ENCODE data around the gene CNTNAP1. TPM values are rescaled to one million over a fixed set of nuclear protein-coding genes. Genes with fewer than 3 reads are reported as not detected.
A peak's percentile ranks its signal among the peaks of the same experiment; 100 is the strongest.
"Not testable (repeated sequence)": the region's sequence is repeated elsewhere in the genome, so short reads cannot be mapped to it uniquely, and the experiment has no call there.

The CNTNAP1 gene
- total RNA-seq, 1 experiment from 2014 or later: 7.7 TPM

- H2BK15ac ChIP-seq (ENCODE audit: low read depth, low read length): no peak overlapping the region
- no peaks in the 10 kb centered on the region for H3K79me2 ChIP-seq (ENCODE audit: insufficient read depth, low read length)
These were observed 58.4 kb downstream of the CNTNAP1 start for GRCh38 chr17:42740699-42741098.

GRCh38 chr17:42742916-42743315 is 60.6 kb downstream of the CNTNAP1 start:
- not testable (repeated sequence) for H4K8ac ChIP-seq (replicated peaks; ENCODE audit: insufficient read length, low read depth, low read length); H3K79me2 ChIP-seq (ENCODE audit: insufficient read depth, low read length); H3K36me3 Mint-ChIP-seq (ENCODE audit: insufficient read depth in 1 of 3, low read depth in 3 of 3); H2AFZ ChIP-seq (ENCODE audit: low read length); H2BK5ac ChIP-seq (ENCODE audit: insufficient read length, low read length); H3K9me3 Mint-ChIP-seq; H2BK12ac ChIP-seq (ENCODE audit: insufficient read length, low read depth, low read length); H2BK20ac ChIP-seq (ENCODE audit: low read depth, low read length, poor library complexity, severe bottlenecking); H2BK15ac ChIP-seq (ENCODE audit: low read depth, low read length); H3K27ac ChIP-seq (ENCODE audit: insufficient read length, low read depth, low read length); H3K56ac ChIP-seq (ENCODE audit: insufficient read length, low read depth, low read length); H3K4me2 ChIP-seq (ENCODE audit: insufficient read depth, insufficient read length, low read length); H3K9me3 ChIP-seq (ENCODE audit: control insufficient read depth, low read depth, low read length); H4K5ac ChIP-seq (ENCODE audit: insufficient read length, low read depth, low read length); H3K18ac ChIP-seq (ENCODE audit: insufficient read length, low read depth, low read length); H3K9ac ChIP-seq (ENCODE audit: extremely low read depth, insufficient read length, low read length); H3K4ac ChIP-seq (ENCODE audit: low read depth, low read length); H3K27me3 ChIP-seq (ENCODE audit: insufficient read depth, low read length); H2AK5ac ChIP-seq (ENCODE audit: insufficient read length, low read length); H3T11ph ChIP-seq (ENCODE audit: low read length); H2BK120ac ChIP-seq (ENCODE audit: low read depth, low read length, poor library complexity, severe bottlenecking); H3K23ac ChIP-seq (ENCODE audit: insufficient read length, low read depth, low read length); H3K79me1 ChIP-seq (ENCODE audit: insufficient read depth, low read depth, low read length, poor library complexity, severe bottlenecking); H3K23me2 ChIP-seq (ENCODE audit: insufficient read length, low read depth, low read length, poor library complexity, severe bottlenecking); H4K20me1 ChIP-seq (ENCODE audit: control insufficient read depth, insufficient read depth, insufficient read length); H3K4me1 ChIP-seq (ENCODE audit: insufficient read depth, low read length); H4K91ac ChIP-seq (ENCODE audit: insufficient read length, low read depth, low read length); H3K14ac ChIP-seq (ENCODE audit: insufficient read depth, low read length); DNase-seq
- Mint-ChIP-seq H3K27ac (peak overlapping the region in 1 of 3 experiments; percentile 69; a peak in 1 of 7 replicates), H3K4me1 (peaks cover 20 to 21% of the 10 kb centered on the region in 2 experiments), H3K27me3 (ENCODE audit: low read depth) (peaks cover 26% of the 10 kb centered on the region), H3K4me3 (0 out of 5 replicates have a peak overlapping the region, but pooled peaks of 1 of the 2 experiments have one; percentile 20)
- WGBS (ENCODE audit: extremely low coverage, insufficient read length, low lambda C conversion rate): no CpG with 5 or more reads among the region's 11 CpGs

More at GRCh38 chr17:42740699-42741098, 58.4 kb downstream of the CNTNAP1 start:
- Histone ChIP-seq H3T11ph (ENCODE audit: low read length) (no peak overlapping the region), H3K18ac (ENCODE audit: insufficient read length, low read depth, low read length) (no peak overlapping the region), H2AFZ (ENCODE audit: low read length) (no peak overlapping the region), H2BK120ac (ENCODE audit: low read depth, low read length, poor library complexity, severe bottlenecking) (no peak overlapping the region), H3K56ac (ENCODE audit: insufficient read length, low read depth, low read length) (no peak overlapping the region), H3K23me2 (ENCODE audit: insufficient read length, low read depth, low read length, poor library complexity, severe bottlenecking) (peaks cover 6% of the 10 kb centered on the region), H4K20me1 (ENCODE audit: control insufficient read depth, insufficient read depth, insufficient read length) (no peaks in the 10 kb centered on the region), H4K5ac (ENCODE audit: insufficient read length, low read depth, low read length) (no peak overlapping the region), H2BK5ac (ENCODE audit: insufficient read length, low read length) (no peak overlapping the region), H3K27me3 (ENCODE audit: insufficient read depth, low read length) (peaks cover 2% of the 10 kb centered on the region; the same call in 1 of the 2 replicates), H3K23ac (ENCODE audit: insufficient read length, low read depth, low read length) (no peak overlapping the region), H3K27ac (ENCODE audit: insufficient read length, low read depth, low read length) (no peak overlapping the region), H3K14ac (ENCODE audit: insufficient read depth, low read length) (no peak overlapping the region), H4K91ac (ENCODE audit: insufficient read length, low read depth, low read length) (no peak overlapping the region), H3K9me3 (ENCODE audit: control insufficient read depth, low read depth, low read length) (no peaks in the 10 kb centered on the region), H3K4me1 (ENCODE audit: insufficient read depth, low read length) (no peaks in the 10 kb centered on the region; the same call in 1 of the 2 replicates), H2AK5ac (ENCODE audit: insufficient read length, low read length) (no peak overlapping the region), H3K4me2 (ENCODE audit: insufficient read depth, insufficient read length, low read length) (no peak overlapping the region), H3K4ac (ENCODE audit: low read depth, low read length) (no peak overlapping the region), H2BK20ac (ENCODE audit: low read depth, low read length, poor library complexity, severe bottlenecking) (no peak overlapping the region), H3K9ac (ENCODE audit: extremely low read depth, insufficient read length, low read length) (no peak overlapping the region), H2BK12ac (ENCODE audit: insufficient read length, low read depth, low read length) (no peak overlapping the region), H4K8ac (replicated peaks; ENCODE audit: insufficient read length, low read depth, low read length) (no peak overlapping the region), H3K79me1 (ENCODE audit: insufficient read depth, low read depth, low read length, poor library complexity, severe bottlenecking) (no peaks in the 10 kb centered on the region)
- no peak for DNase-seq
- no peak for TF ChIP-seq CTCF (conservative IDR thresholded peaks at IDR 0.05)
- peaks cover 4 to 7% of the 10 kb centered on the region in 2 experiments; a peak in 4 of 5 replicates for H3K9me3 Mint-ChIP-seq
- H3K27ac Mint-ChIP-seq: no peak overlapping the region
- peaks cover 8% of the 10 kb centered on the region for H3K27me3 Mint-ChIP-seq (ENCODE audit: low read depth)
- WGBS (ENCODE audit: extremely low coverage, insufficient read length, low lambda C conversion rate): no CpG with 5 or more reads among the region's 1 CpG
- H3K4me1 Mint-ChIP-seq: peaks cover 19 to 20% of the 10 kb centered on the region in 2 experiments
- no peak overlapping the region for H3K4me3 Mint-ChIP-seq
- H3K36me3 Mint-ChIP-seq (ENCODE audit: insufficient read depth in 1 of 3, low read depth in 3 of 3): no peaks in the 10 kb centered on the region; a peak in 1 of 7 replicates

All from H9 (cell line).